NCI-H2227 (cell line): Measurements from ENCODE around the gene TBL1XR1.
"Not testable (repeated sequence)": the region's sequence is repeated elsewhere in the genome, so short reads cannot be mapped to it uniquely, and the experiment has no call there.

Source experiments
- DNase-seq: peaks from one replicate; lab custom pipeline; 2025; ENCODE audit not compliant: unreplicated experiment; lab: John Stamatoyannopoulos, UW

The TBL1XR1 gene

GRCh38 chr3:177144922-177145321 lies 52.4 kb downstream of the TBL1XR1 start:
- DNase-seq = no peak

- no peak for DNase-seq
Observed at GRCh38 chr3:177141899-177142646, 55.2 kb downstream of the TBL1XR1 start.

- no peak for DNase-seq
Observed at GRCh38 chr3:177141471-177141870, 55.8 kb downstream of the TBL1XR1 start.

GRCh38 chr3:177139220-177139619 lies 58.1 kb downstream of the TBL1XR1 start:
- not testable (repeated sequence) for DNase-seq

GRCh38 chr3:177137774-177138705 lies 59.2 kb downstream of the TBL1XR1 start:
- no peak for DNase-seq

- DNase-seq = no peak
Observed at GRCh38 chr3:177136741-177137140, 60.5 kb downstream of the TBL1XR1 start.

GRCh38 chr3:177135841-177136492 lies 61.3 kb downstream of the TBL1XR1 start:
- no peak for DNase-seq

GRCh38 chr3:177134816-177135210 lies 62.5 kb downstream of the TBL1XR1 start:
- no peak for DNase-seq

GRCh38 chr3:177133860-177134815 lies 63.1 kb downstream of the TBL1XR1 start:
- no peak for DNase-seq

GRCh38 chr3:177131927-177132636 lies 65.2 kb downstream of the TBL1XR1 start:
- no peak for DNase-seq

- DNase-seq = no peak
Observed at GRCh38 chr3:177127008-177127407, 70.3 kb downstream of the TBL1XR1 start.

GRCh38 chr3:177126015-177126773 lies 71.1 kb downstream of the TBL1XR1 start:
- no peak for DNase-seq

- DNase-seq = no peak
Observed at GRCh38 chr3:177124882-177125281, 72.4 kb downstream of the TBL1XR1 start.

GRCh38 chr3:177123822-177124221 lies 73.5 kb downstream of the TBL1XR1 start:
- no peak for DNase-seq

- DNase-seq = no peak
Observed at GRCh38 chr3:177122183-177122856, 75.0 kb downstream of the TBL1XR1 start.

- DNase-seq = no peak
Observed at GRCh38 chr3:177119829-177120228, 77.5 kb downstream of the TBL1XR1 start.

GRCh38 chr3:177114253-177114652 lies 83.0 kb downstream of the TBL1XR1 start:
- DNase-seq = no peak

GRCh38 chr3:177111541-177111949 lies 85.7 kb downstream of the TBL1XR1 start:
- DNase-seq = no peak
